Mucosa of descending colon (tissue), 3 donors: ENCODE results near the gene TNKS1BP1. TPM values are rescaled to one million over a fixed set of nuclear protein-coding genes. Genes with fewer than 3 reads are reported as not detected.
"Not testable (repeated sequence)": the region's sequence is repeated elsewhere in the genome, so short reads cannot be mapped to it uniquely, and the experiment has no call there.

ENCODE experiments used
- ATAC-seq: fragments of 200-7000 bp; cut with Tn5 transposase; one replicate; pipeline ENCODE4 v1.9.1; 2020; ENCODE audit warnings: mild to moderate bottlenecking, moderate library complexity
- DNase-seq, 3 donors: peaks; one replicate each; pipeline ENCODE4 v3.0.0-alpha.2; 2020
- H3K36me3 ChIP-seq: fragments of 200-600 bp; one replicate; pipeline ENCODE4 v1.8.0; 2021; ENCODE audit warnings: low read depth, mild to moderate bottlenecking
- H3K4me1 ChIP-seq: fragments of 200-600 bp; one replicate; pipeline ENCODE4 v1.8.0; 2021; ENCODE audit warnings: low read depth, mild to moderate bottlenecking
- H3K4me3 ChIP-seq: fragments of 200-600 bp; one replicate; pipeline ENCODE4 v1.8.0; 2021; ENCODE audit warnings: mild to moderate bottlenecking
- H3K9me3 ChIP-seq: fragments of 200-600 bp; one replicate; pipeline ENCODE4 v1.8.0; 2021; ENCODE audit warnings: mild to moderate bottlenecking
- CTCF ChIP-seq: fragments of 200-600 bp; IDR thresholded peaks from one replicate; pipeline ENCODE4 v1.8.0; 2022; ENCODE audit warnings: antibody characterized with exemption, mild to moderate bottlenecking
- intact Hi-C, 2 donors: fragments of 100-400 bp; cut with DNase I in 1 of 2; cut with micrococcal nuclease in 1 of 2; formaldehyde crosslinking; loops; one replicate each; pipeline versions ENCODE4 v1.11.0 to v1.11.1; 2022; cut with DNase I, micrococcal nuclease
- total RNA-seq, 3 donors: library from RNA; stranded (reverse); fragmentation: NEBNext Ultra II Directional in 2 of 3; extraction: Animal tissue kit (Norgen Biotek cat#: 25700) in 2 of 3; gene quantifications; one replicate each; pipeline versions ENCODE4 v1.2.1 to v1.2.4, GENCODE V29; 2021 to 2023
- donor health status: DM: no; HTN: no; CAD: no; lungs with moderate emphysema.
- donor health status: DM: no; HTN: no; CAD: no.
- donor health status: DM: no; HTN: yes; CAD: no.

The TNKS1BP1 gene
- total RNA-seq, 3 donors from 2014 or later: 90.0 to 149 (median 94.3) TPM

- Histone ChIP-seq H3K4me1 (no peaks in the 10 kb centered on the region), H3K4me3 (no peak overlapping the region), H3K9me3 (no peaks in the 10 kb centered on the region), H3K36me3 (no peaks in the 10 kb centered on the region)
- DNase-seq (no peak), ATAC-seq (no peak)
- no peak for TF ChIP-seq CTCF
- intact Hi-C loops: no loop called here
Measured at GRCh38 chr11:57368845-57369232, 44.1 kb upstream of the TNKS1BP1 start.

- no peak for ATAC-seq
- DNase-seq: no peak
- H3K4me3 ChIP-seq: no peak overlapping the region
- no peaks in the 10 kb centered on the region for H3K36me3 ChIP-seq
- TF ChIP-seq CTCF: no peak
- intact Hi-C loops: no loop called here
- H3K4me1 ChIP-seq: no peaks in the 10 kb centered on the region
- H3K9me3 ChIP-seq: no peaks in the 10 kb centered on the region
Measured at GRCh38 chr11:57368106-57368844, 43.5 kb upstream of the TNKS1BP1 start.

- no peaks in the 10 kb centered on the region for H3K4me1 ChIP-seq
- no peak for ATAC-seq
- DNase-seq: no peak
- intact Hi-C loops: no loop called here
- no peak for TF ChIP-seq CTCF
- no peaks in the 10 kb centered on the region for H3K9me3 ChIP-seq
- H3K4me3 ChIP-seq: no peak overlapping the region
- no peaks in the 10 kb centered on the region for H3K36me3 ChIP-seq
Measured at GRCh38 chr11:57364851-57365660, 40.3 kb upstream of the TNKS1BP1 start.

GRCh38 chr11:57363131-57364080, 38.7 kb upstream of the TNKS1BP1 start:
- no peak for TF ChIP-seq CTCF
- Histone ChIP-seq H3K36me3 (no peaks in the 10 kb centered on the region), H3K4me1 (no peaks in the 10 kb centered on the region), H3K4me3 (no peak overlapping the region), H3K9me3 (no peaks in the 10 kb centered on the region)
- ATAC-seq (no peak), DNase-seq (no peak)
- intact Hi-C loops: no loop called here

- ATAC-seq: no peak
- H3K4me1 ChIP-seq: no peaks in the 10 kb centered on the region
- no peak for TF ChIP-seq CTCF
- no peak for DNase-seq
- no peaks in the 10 kb centered on the region for H3K9me3 ChIP-seq
- H3K4me3 ChIP-seq: no peak overlapping the region
- intact Hi-C loops: no loop called here
- H3K36me3 ChIP-seq: no peaks in the 10 kb centered on the region
Measured at GRCh38 chr11:57361926-57362325, 37.2 kb upstream of the TNKS1BP1 start.

- H3K4me1 ChIP-seq, H3K4me3 ChIP-seq, DNase-seq, intact Hi-C loops, H3K36me3 ChIP-seq, H3K9me3 ChIP-seq, ATAC-seq: not testable (repeated sequence)
Measured at GRCh38 chr11:57361420-57361819, 36.7 kb upstream of the TNKS1BP1 start.
